ENCODE results near the gene PPHLN1. TPM values are rescaled to one million over a fixed set of nuclear protein-coding genes. Genes with fewer than 3 reads are reported as not detected.

Gene PPHLN1
- polyA plus RNA-seq, 2 donors = 15.0 to 27.2 TPM

GRCh38 chr12:42445891-42446290, 119.9 kb downstream of the PPHLN1 start:
- Histone ChIP-seq H3K36me3 (ENCODE audit: control insufficient read depth in 2 of 2, insufficient read depth in 2 of 2, low read length in 1 of 2) (peaks cover 3 to 6% of the 10 kb centered on the region in 2 donors), H3K9me3 (ENCODE audit: control insufficient read depth in 2 of 2, insufficient read depth in 1 of 2, low read depth in 1 of 2, low read length in 1 of 2) (no peaks in the 10 kb centered on the region), H3K27ac (ENCODE audit: low read depth in 2 of 2, low read length in 1 of 2) (no peak overlapping the region), H3K4me1 (ENCODE audit: control insufficient read depth in 2 of 2, insufficient read depth in 2 of 2, low read length in 1 of 2) (no peaks in the 10 kb centered on the region), H3K4me3 (ENCODE audit: low read depth in 1 of 2, low read length in 2 of 2) (no peak overlapping the region), H3K27me3 (ENCODE audit: control insufficient read depth in 1 of 2, insufficient read depth in 2 of 2, low read length in 2 of 2) (no peaks in the 10 kb centered on the region)
- 95 to 96% methylated on average over 16 of the region's 16 CpGs for WGBS, 2 donors

- no peaks in the 10 kb centered on the region for H3K4me1 ChIP-seq (ENCODE audit: control insufficient read depth in 2 of 2, insufficient read depth in 2 of 2, low read length in 1 of 2)
- H3K27ac ChIP-seq (ENCODE audit: low read depth in 2 of 2, low read length in 1 of 2) = no peak overlapping the region
- peaks cover 3 to 6% of the 10 kb centered on the region in 2 donors for H3K36me3 ChIP-seq (ENCODE audit: control insufficient read depth in 2 of 2, insufficient read depth in 2 of 2, low read length in 1 of 2)
- H3K27me3 ChIP-seq (ENCODE audit: control insufficient read depth in 1 of 2, insufficient read depth in 2 of 2, low read length in 2 of 2) = no peaks in the 10 kb centered on the region
- 42 to 68% methylated on average over 6 of the region's 6 CpGs for WGBS, 2 donors
- no peak overlapping the region for H3K4me3 ChIP-seq (ENCODE audit: low read depth in 1 of 2, low read length in 2 of 2)
- no peaks in the 10 kb centered on the region for H3K9me3 ChIP-seq (ENCODE audit: control insufficient read depth in 2 of 2, insufficient read depth in 1 of 2, low read depth in 1 of 2, low read length in 1 of 2)
These were observed 120.8 kb downstream of the PPHLN1 start for GRCh38 chr12:42446761-42447160.

GRCh38 chr12:42447371-42447786, 121.4 kb downstream of the PPHLN1 start:
- Histone ChIP-seq H3K4me3 (ENCODE audit: low read depth in 1 of 2, low read length in 2 of 2) (no peak overlapping the region), H3K9me3 (ENCODE audit: control insufficient read depth in 2 of 2, insufficient read depth in 1 of 2, low read depth in 1 of 2, low read length in 1 of 2) (no peaks in the 10 kb centered on the region), H3K4me1 (ENCODE audit: control insufficient read depth in 2 of 2, insufficient read depth in 2 of 2, low read length in 1 of 2) (no peaks in the 10 kb centered on the region), H3K27me3 (ENCODE audit: control insufficient read depth in 1 of 2, insufficient read depth in 2 of 2, low read length in 2 of 2) (no peaks in the 10 kb centered on the region), H3K36me3 (ENCODE audit: control insufficient read depth in 2 of 2, insufficient read depth in 2 of 2, low read length in 1 of 2) (peaks cover 3 to 4% of the 10 kb centered on the region in 2 donors), H3K27ac (ENCODE audit: low read depth in 2 of 2, low read length in 1 of 2) (no peak overlapping the region)
- WGBS, 2 donors = 81 to 82% methylated on average over 3 of the region's 3 CpGs

GRCh38 chr12:42448841-42449240, 122.9 kb downstream of the PPHLN1 start:
- Histone ChIP-seq H3K4me1 (ENCODE audit: control insufficient read depth in 2 of 2, insufficient read depth in 2 of 2, low read length in 1 of 2) (no peaks in the 10 kb centered on the region), H3K9me3 (ENCODE audit: control insufficient read depth in 2 of 2, insufficient read depth in 1 of 2, low read depth in 1 of 2, low read length in 1 of 2) (no peaks in the 10 kb centered on the region), H3K27ac (ENCODE audit: low read depth in 2 of 2, low read length in 1 of 2) (no peak overlapping the region), H3K36me3 (ENCODE audit: control insufficient read depth in 2 of 2, insufficient read depth in 2 of 2, low read length in 1 of 2) (peaks cover 0 to 3% of the 10 kb centered on the region in 2 donors), H3K4me3 (ENCODE audit: low read depth in 1 of 2, low read length in 2 of 2) (no peak overlapping the region), H3K27me3 (ENCODE audit: control insufficient read depth in 1 of 2, insufficient read depth in 2 of 2, low read length in 2 of 2) (no peaks in the 10 kb centered on the region)
- WGBS, 2 donors = 96 to 98% methylated on average over 9 of the region's 9 CpGs

- no peaks in the 10 kb centered on the region for H3K27me3 ChIP-seq (ENCODE audit: control insufficient read depth in 1 of 2, insufficient read depth in 2 of 2, low read length in 2 of 2)
- no peaks in the 10 kb centered on the region for H3K4me1 ChIP-seq (ENCODE audit: control insufficient read depth in 2 of 2, insufficient read depth in 2 of 2, low read length in 1 of 2)
- peaks cover 0 to 3% of the 10 kb centered on the region in 2 donors for H3K36me3 ChIP-seq (ENCODE audit: control insufficient read depth in 2 of 2, insufficient read depth in 2 of 2, low read length in 1 of 2)
- WGBS, 2 donors = 71 to 83% methylated on average over 2 of the region's 2 CpGs
- no peak overlapping the region for H3K27ac ChIP-seq (ENCODE audit: low read depth in 2 of 2, low read length in 1 of 2)
- H3K4me3 ChIP-seq (ENCODE audit: low read depth in 1 of 2, low read length in 2 of 2) = no peak overlapping the region
- H3K9me3 ChIP-seq (ENCODE audit: control insufficient read depth in 2 of 2, insufficient read depth in 1 of 2, low read depth in 1 of 2, low read length in 1 of 2) = no peaks in the 10 kb centered on the region
These were observed 124.3 kb downstream of the PPHLN1 start for GRCh38 chr12:42450248-42450647.

GRCh38 chr12:42458575-42458974, 132.6 kb downstream of the PPHLN1 start:
- Histone ChIP-seq H3K9me3 (ENCODE audit: control insufficient read depth in 2 of 2, insufficient read depth in 1 of 2, low read depth in 1 of 2, low read length in 1 of 2) (no peaks in the 10 kb centered on the region), H3K36me3 (ENCODE audit: control insufficient read depth in 2 of 2, insufficient read depth in 2 of 2, low read length in 1 of 2) (no peaks in the 10 kb centered on the region), H3K27me3 (ENCODE audit: control insufficient read depth in 1 of 2, insufficient read depth in 2 of 2, low read length in 2 of 2) (no peaks in the 10 kb centered on the region), H3K4me3 (ENCODE audit: low read depth in 1 of 2, low read length in 2 of 2) (no peak overlapping the region), H3K27ac (ENCODE audit: low read depth in 2 of 2, low read length in 1 of 2) (no peak overlapping the region), H3K4me1 (ENCODE audit: control insufficient read depth in 2 of 2, insufficient read depth in 2 of 2, low read length in 1 of 2) (no peaks in the 10 kb centered on the region)
- WGBS, 2 donors = 88 to 92% methylated on average over 2 of the region's 2 CpGs

GRCh38 chr12:42459336-42459847, 133.4 kb downstream of the PPHLN1 start:
- Histone ChIP-seq H3K4me3 (ENCODE audit: low read depth in 1 of 2, low read length in 2 of 2) (no peak overlapping the region), H3K9me3 (ENCODE audit: control insufficient read depth in 2 of 2, insufficient read depth in 1 of 2, low read depth in 1 of 2, low read length in 1 of 2) (no peaks in the 10 kb centered on the region), H3K27ac (ENCODE audit: low read depth in 2 of 2, low read length in 1 of 2) (no peak overlapping the region), H3K4me1 (ENCODE audit: control insufficient read depth in 2 of 2, insufficient read depth in 2 of 2, low read length in 1 of 2) (no peaks in the 10 kb centered on the region), H3K27me3 (ENCODE audit: control insufficient read depth in 1 of 2, insufficient read depth in 2 of 2, low read length in 2 of 2) (no peaks in the 10 kb centered on the region), H3K36me3 (ENCODE audit: control insufficient read depth in 2 of 2, insufficient read depth in 2 of 2, low read length in 1 of 2) (no peaks in the 10 kb centered on the region)
- 86 to 91% methylated on average over 12 of the region's 12 CpGs for WGBS, 2 donors

GRCh38 chr12:42462486-42462885, 136.5 kb downstream of the PPHLN1 start:
- Histone ChIP-seq H3K27me3 (ENCODE audit: control insufficient read depth in 1 of 2, insufficient read depth in 2 of 2, low read length in 2 of 2) (no peaks in the 10 kb centered on the region), H3K36me3 (ENCODE audit: control insufficient read depth in 2 of 2, insufficient read depth in 2 of 2, low read length in 1 of 2) (peaks cover 0 to 2% of the 10 kb centered on the region in 2 donors), H3K27ac (ENCODE audit: low read depth in 2 of 2, low read length in 1 of 2) (no peak overlapping the region), H3K4me1 (ENCODE audit: control insufficient read depth in 2 of 2, insufficient read depth in 2 of 2, low read length in 1 of 2) (no peaks in the 10 kb centered on the region), H3K9me3 (ENCODE audit: control insufficient read depth in 2 of 2, insufficient read depth in 1 of 2, low read depth in 1 of 2, low read length in 1 of 2) (no peaks in the 10 kb centered on the region), H3K4me3 (ENCODE audit: low read depth in 1 of 2, low read length in 2 of 2) (no peak overlapping the region)
- WGBS, 2 donors = 68 to 71% methylated on average over 3 of the region's 3 CpGs

- H3K27me3 ChIP-seq (ENCODE audit: control insufficient read depth in 1 of 2, insufficient read depth in 2 of 2, low read length in 2 of 2) = no peaks in the 10 kb centered on the region
- H3K27ac ChIP-seq (ENCODE audit: low read depth in 2 of 2, low read length in 1 of 2) = no peak overlapping the region
- H3K36me3 ChIP-seq (ENCODE audit: control insufficient read depth in 2 of 2, insufficient read depth in 2 of 2, low read length in 1 of 2) = peaks cover 0 to 2% of the 10 kb centered on the region in 2 donors
- no peak overlapping the region for H3K4me3 ChIP-seq (ENCODE audit: low read depth in 1 of 2, low read length in 2 of 2)
- WGBS, 2 donors = 96 to 97% methylated on average over 4 of the region's 4 CpGs
- no peaks in the 10 kb centered on the region for H3K9me3 ChIP-seq (ENCODE audit: control insufficient read depth in 2 of 2, insufficient read depth in 1 of 2, low read depth in 1 of 2, low read length in 1 of 2)
- no peaks in the 10 kb centered on the region for H3K4me1 ChIP-seq (ENCODE audit: control insufficient read depth in 2 of 2, insufficient read depth in 2 of 2, low read length in 1 of 2)
These were observed 137.7 kb downstream of the PPHLN1 start for GRCh38 chr12:42463671-42464070.

GRCh38 chr12:42468341-42468821, 142.4 kb downstream of the PPHLN1 start:
- Histone ChIP-seq H3K36me3 (ENCODE audit: control insufficient read depth in 2 of 2, insufficient read depth in 2 of 2, low read length in 1 of 2) (peaks cover 0 to 2% of the 10 kb centered on the region in 2 donors), H3K4me3 (ENCODE audit: low read depth in 1 of 2, low read length in 2 of 2) (no peak overlapping the region), H3K27me3 (ENCODE audit: control insufficient read depth in 1 of 2, insufficient read depth in 2 of 2, low read length in 2 of 2) (no peaks in the 10 kb centered on the region), H3K4me1 (ENCODE audit: control insufficient read depth in 2 of 2, insufficient read depth in 2 of 2, low read length in 1 of 2) (no peaks in the 10 kb centered on the region), H3K9me3 (ENCODE audit: control insufficient read depth in 2 of 2, insufficient read depth in 1 of 2, low read depth in 1 of 2, low read length in 1 of 2) (no peaks in the 10 kb centered on the region), H3K27ac (ENCODE audit: low read depth in 2 of 2, low read length in 1 of 2) (no peak overlapping the region)
- 56 to 62% methylated on average over 9 of the region's 9 CpGs for WGBS, 2 donors
